ENCODE results near the gene SLC44A3.

The SLC44A3 gene

DNA sequence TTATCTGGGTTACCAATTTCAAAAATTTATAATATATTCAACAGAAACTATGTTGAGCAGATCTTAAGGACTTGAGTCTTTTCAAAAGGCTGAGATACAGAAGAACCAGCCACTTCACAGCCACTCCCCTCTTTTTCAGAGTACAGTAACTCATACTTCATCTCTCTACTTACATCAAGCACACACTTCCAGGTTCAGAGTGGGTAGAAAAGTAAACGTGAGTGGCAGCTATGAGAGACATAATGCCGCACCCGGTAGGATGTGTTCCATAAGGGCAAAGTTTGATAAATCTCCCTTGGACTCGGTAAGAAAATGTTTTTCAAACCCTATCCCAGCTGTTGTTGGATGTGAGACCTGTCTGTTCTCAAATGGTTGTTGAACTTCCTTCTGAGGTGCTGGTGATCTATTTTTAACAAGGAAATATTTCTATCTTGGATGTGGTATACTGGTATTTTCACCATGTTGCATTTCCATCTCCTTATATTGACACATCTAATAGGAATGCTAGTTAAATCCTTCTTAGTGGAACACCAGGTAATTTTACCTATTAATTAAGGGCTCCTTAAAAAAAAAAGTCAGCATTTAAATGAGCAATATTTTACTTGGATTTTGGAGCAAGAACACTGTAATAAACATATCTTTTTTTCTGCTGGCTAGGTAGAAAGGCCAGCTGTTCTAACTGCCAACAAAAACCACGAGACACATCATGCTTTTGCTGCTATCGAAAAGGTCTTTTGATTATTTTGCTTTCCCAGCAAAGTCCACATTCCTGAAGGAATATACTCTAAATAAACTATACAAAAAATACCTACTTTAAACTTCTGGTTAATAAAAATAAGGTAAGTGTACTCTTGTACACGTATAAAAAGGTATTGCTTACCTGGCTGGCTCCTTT, 78.6 kb downstream of the SLC44A3 start:
- Histone ChIP-seq H3K4me3 (ENCODE audit: insufficient read depth, low read depth, low read length, poor library complexity, severe bottlenecking) (no peak overlapping the region), H3K9me3 (ENCODE audit: control insufficient read depth, low read length) (no peaks in the 10 kb centered on the region), H3K27me3 (replicated peaks; ENCODE audit: control insufficient read depth, insufficient read depth, low read length, poor library complexity, severe bottlenecking) (no peaks in the 10 kb centered on the region), H3K36me3 (ENCODE audit: control insufficient read depth, insufficient read depth, low read length) (no peaks in the 10 kb centered on the region), H3K27ac (ENCODE audit: insufficient read depth, low read length, poor library complexity, severe bottlenecking) (no peak overlapping the region), H3K4me1 (ENCODE audit: control insufficient read depth, insufficient read depth, low read length, poor library complexity, severe bottlenecking) (no peaks in the 10 kb centered on the region)
- DNase-seq: no peak

GRCh38 chr1:94899756-94900155, 79.6 kb downstream of the SLC44A3 start:
- H3K36me3 ChIP-seq (ENCODE audit: control insufficient read depth, insufficient read depth, low read length): no peaks in the 10 kb centered on the region
- no peaks in the 10 kb centered on the region for H3K9me3 ChIP-seq (ENCODE audit: control insufficient read depth, low read length)
- no peak overlapping the region for H3K27ac ChIP-seq (ENCODE audit: insufficient read depth, low read length, poor library complexity, severe bottlenecking)
- no peaks in the 10 kb centered on the region for H3K4me1 ChIP-seq (ENCODE audit: control insufficient read depth, insufficient read depth, low read length, poor library complexity, severe bottlenecking)
- no peak for DNase-seq
- H3K4me3 ChIP-seq (ENCODE audit: insufficient read depth, low read depth, low read length, poor library complexity, severe bottlenecking): no peak overlapping the region
- H3K27me3 ChIP-seq (replicated peaks; ENCODE audit: control insufficient read depth, insufficient read depth, low read length, poor library complexity, severe bottlenecking): no peaks in the 10 kb centered on the region

DNA sequence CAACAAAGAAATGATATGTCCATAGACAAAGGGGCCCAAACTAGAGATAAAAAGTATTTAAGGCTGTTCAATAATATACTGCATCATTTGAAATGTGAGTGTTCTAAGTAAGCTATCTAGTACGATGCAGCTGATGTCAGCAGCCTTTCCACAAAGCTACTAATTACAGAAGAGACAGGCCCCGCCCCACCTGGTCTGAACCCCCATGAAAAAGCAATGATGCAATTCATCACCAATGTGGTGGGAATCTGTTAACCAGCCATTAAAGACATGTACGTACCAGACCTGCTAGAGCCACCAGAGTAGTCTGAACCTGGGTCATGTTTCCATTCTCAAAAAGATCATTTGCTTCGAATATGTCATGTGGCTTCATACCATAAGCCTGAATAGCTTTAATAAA, 81.7 kb downstream of the SLC44A3 start:
- H3K27me3 ChIP-seq (replicated peaks; ENCODE audit: control insufficient read depth, insufficient read depth, low read length, poor library complexity, severe bottlenecking): no peaks in the 10 kb centered on the region
- no peaks in the 10 kb centered on the region for H3K36me3 ChIP-seq (ENCODE audit: control insufficient read depth, insufficient read depth, low read length)
- H3K27ac ChIP-seq (ENCODE audit: insufficient read depth, low read length, poor library complexity, severe bottlenecking): no peak overlapping the region
- DNase-seq: no peak
- H3K9me3 ChIP-seq (ENCODE audit: control insufficient read depth, low read length): no peaks in the 10 kb centered on the region
- no peaks in the 10 kb centered on the region for H3K4me1 ChIP-seq (ENCODE audit: control insufficient read depth, insufficient read depth, low read length, poor library complexity, severe bottlenecking)
- H3K4me3 ChIP-seq (ENCODE audit: insufficient read depth, low read depth, low read length, poor library complexity, severe bottlenecking): no peak overlapping the region

DNA sequence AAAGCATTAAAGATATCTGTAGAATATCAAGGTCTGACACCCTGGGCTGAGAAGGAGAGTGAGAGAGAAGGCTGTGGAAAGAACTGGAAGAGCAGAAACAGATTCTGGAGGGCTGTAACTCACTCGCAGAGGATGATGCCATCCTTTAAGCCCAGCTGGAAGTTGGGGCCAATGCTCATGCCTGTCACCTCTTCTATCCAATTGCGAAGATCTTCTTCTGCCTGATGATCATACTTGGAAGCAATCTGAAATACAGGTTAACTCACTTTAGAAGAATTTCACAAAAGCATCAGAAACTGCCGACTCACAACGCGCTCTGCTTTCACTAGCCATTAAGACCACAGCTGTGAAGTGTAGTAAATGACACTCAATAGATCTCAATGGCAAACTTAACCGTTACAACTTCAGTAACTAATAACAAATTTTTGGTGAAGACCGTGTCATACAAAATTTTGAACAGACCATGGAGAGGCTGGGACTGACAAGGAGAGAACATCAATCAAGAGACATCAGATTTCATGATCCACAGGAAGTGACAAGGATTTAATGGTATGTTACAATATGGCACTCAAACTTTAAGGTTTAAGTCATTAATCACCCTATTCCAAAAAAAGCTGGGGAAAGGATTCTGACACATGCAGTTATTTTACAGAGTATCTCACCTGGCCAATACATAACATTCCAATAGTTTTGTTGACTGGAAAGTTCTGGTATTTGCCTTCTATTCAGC, 83.3 kb downstream of the SLC44A3 start:
- Histone ChIP-seq H3K9me3 (ENCODE audit: control insufficient read depth, low read length) (no peaks in the 10 kb centered on the region), H3K4me1 (ENCODE audit: control insufficient read depth, insufficient read depth, low read length, poor library complexity, severe bottlenecking) (no peaks in the 10 kb centered on the region), H3K27me3 (replicated peaks; ENCODE audit: control insufficient read depth, insufficient read depth, low read length, poor library complexity, severe bottlenecking) (no peaks in the 10 kb centered on the region), H3K27ac (ENCODE audit: insufficient read depth, low read length, poor library complexity, severe bottlenecking) (no peak overlapping the region), H3K4me3 (ENCODE audit: insufficient read depth, low read depth, low read length, poor library complexity, severe bottlenecking) (no peak overlapping the region), H3K36me3 (ENCODE audit: control insufficient read depth, insufficient read depth, low read length) (no peaks in the 10 kb centered on the region)
- DNase-seq: no peak

DNA sequence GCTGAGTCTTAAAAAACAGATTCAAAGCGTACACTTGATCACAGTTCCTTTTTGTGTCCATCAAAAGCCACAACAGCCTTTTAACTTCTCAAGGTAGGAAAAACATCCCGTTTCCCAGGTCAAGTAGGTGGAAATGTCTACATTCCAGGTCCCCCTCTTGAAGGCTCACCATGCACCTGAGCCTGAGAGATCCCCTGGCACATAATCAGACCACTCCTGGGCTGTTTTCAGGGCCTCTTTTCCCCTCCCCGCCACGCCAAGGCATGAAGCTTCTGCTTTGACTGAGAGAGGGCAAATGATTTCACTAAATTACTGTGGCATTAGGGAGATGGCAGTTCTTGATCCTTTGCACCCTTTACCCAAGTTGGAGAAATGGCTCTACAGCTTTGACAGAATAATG, 85.0 kb downstream of the SLC44A3 start:
- Histone ChIP-seq H3K36me3 (ENCODE audit: control insufficient read depth, insufficient read depth, low read length) (no peaks in the 10 kb centered on the region), H3K4me1 (ENCODE audit: control insufficient read depth, insufficient read depth, low read length, poor library complexity, severe bottlenecking) (no peaks in the 10 kb centered on the region), H3K27me3 (replicated peaks; ENCODE audit: control insufficient read depth, insufficient read depth, low read length, poor library complexity, severe bottlenecking) (no peaks in the 10 kb centered on the region), H3K27ac (ENCODE audit: insufficient read depth, low read length, poor library complexity, severe bottlenecking) (no peak overlapping the region), H3K4me3 (ENCODE audit: insufficient read depth, low read depth, low read length, poor library complexity, severe bottlenecking) (no peak overlapping the region), H3K9me3 (ENCODE audit: control insufficient read depth, low read length) (no peaks in the 10 kb centered on the region)
- DNase-seq: no peak

DNA sequence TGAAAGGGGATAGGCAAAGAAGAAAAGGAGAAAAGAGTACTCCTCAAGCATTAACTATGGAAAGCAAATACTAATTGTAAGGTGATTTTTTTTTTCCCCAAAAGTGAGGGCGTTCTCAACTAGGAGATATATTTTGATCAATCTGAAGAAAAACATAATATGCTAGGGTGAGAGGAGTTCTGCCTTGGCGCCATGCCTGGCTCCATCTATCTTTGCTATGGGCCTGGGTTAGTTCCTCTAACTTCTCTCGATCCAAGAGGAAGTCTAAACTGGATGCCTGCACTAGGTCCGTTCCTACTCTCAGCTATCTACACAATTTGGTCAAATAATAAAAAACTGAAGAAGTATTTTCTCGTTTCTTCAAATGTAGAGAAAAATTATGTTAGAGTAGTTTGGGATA, 86.2 kb downstream of the SLC44A3 start:
- Histone ChIP-seq H3K36me3 (ENCODE audit: control insufficient read depth, insufficient read depth, low read length) (no peaks in the 10 kb centered on the region), H3K9me3 (ENCODE audit: control insufficient read depth, low read length) (no peaks in the 10 kb centered on the region), H3K4me3 (ENCODE audit: insufficient read depth, low read depth, low read length, poor library complexity, severe bottlenecking) (no peak overlapping the region), H3K4me1 (ENCODE audit: control insufficient read depth, insufficient read depth, low read length, poor library complexity, severe bottlenecking) (no peaks in the 10 kb centered on the region), H3K27me3 (replicated peaks; ENCODE audit: control insufficient read depth, insufficient read depth, low read length, poor library complexity, severe bottlenecking) (no peaks in the 10 kb centered on the region), H3K27ac (ENCODE audit: insufficient read depth, low read length, poor library complexity, severe bottlenecking) (no peak overlapping the region)
- no peak for DNase-seq

GRCh38 chr1:94907136-94907535, 87.0 kb downstream of the SLC44A3 start:
- Histone ChIP-seq H3K4me3 (ENCODE audit: insufficient read depth, low read depth, low read length, poor library complexity, severe bottlenecking) (no peak overlapping the region), H3K9me3 (ENCODE audit: control insufficient read depth, low read length) (no peaks in the 10 kb centered on the region), H3K27ac (ENCODE audit: insufficient read depth, low read length, poor library complexity, severe bottlenecking) (no peak overlapping the region), H3K27me3 (replicated peaks; ENCODE audit: control insufficient read depth, insufficient read depth, low read length, poor library complexity, severe bottlenecking) (no peaks in the 10 kb centered on the region), H3K4me1 (ENCODE audit: control insufficient read depth, insufficient read depth, low read length, poor library complexity, severe bottlenecking) (no peaks in the 10 kb centered on the region), H3K36me3 (ENCODE audit: control insufficient read depth, insufficient read depth, low read length) (no peaks in the 10 kb centered on the region)
- DNase-seq: no peak

- Histone ChIP-seq H3K36me3 (ENCODE audit: control insufficient read depth, insufficient read depth, low read length) (no peaks in the 10 kb centered on the region), H3K27me3 (replicated peaks; ENCODE audit: control insufficient read depth, insufficient read depth, low read length, poor library complexity, severe bottlenecking) (no peaks in the 10 kb centered on the region), H3K4me1 (ENCODE audit: control insufficient read depth, insufficient read depth, low read length, poor library complexity, severe bottlenecking) (no peaks in the 10 kb centered on the region), H3K4me3 (ENCODE audit: insufficient read depth, low read depth, low read length, poor library complexity, severe bottlenecking) (no peak overlapping the region), H3K9me3 (ENCODE audit: control insufficient read depth, low read length) (no peaks in the 10 kb centered on the region), H3K27ac (ENCODE audit: insufficient read depth, low read length, poor library complexity, severe bottlenecking) (no peak overlapping the region)
- no peak for DNase-seq
These were observed 88.0 kb downstream of the SLC44A3 start for GRCh38 chr1:94908190-94908589.

- no peak overlapping the region for H3K27ac ChIP-seq (ENCODE audit: insufficient read depth, low read length, poor library complexity, severe bottlenecking)
- H3K27me3 ChIP-seq (replicated peaks; ENCODE audit: control insufficient read depth, insufficient read depth, low read length, poor library complexity, severe bottlenecking): no peaks in the 10 kb centered on the region
- H3K4me1 ChIP-seq (ENCODE audit: control insufficient read depth, insufficient read depth, low read length, poor library complexity, severe bottlenecking): no peaks in the 10 kb centered on the region
- DNase-seq: no peak
- H3K36me3 ChIP-seq (ENCODE audit: control insufficient read depth, insufficient read depth, low read length): no peaks in the 10 kb centered on the region
- H3K4me3 ChIP-seq (ENCODE audit: insufficient read depth, low read depth, low read length, poor library complexity, severe bottlenecking): no peak overlapping the region
- H3K9me3 ChIP-seq (ENCODE audit: control insufficient read depth, low read length): no peaks in the 10 kb centered on the region
These were observed 88.8 kb downstream of the SLC44A3 start for GRCh38 chr1:94908965-94909364.

DNA sequence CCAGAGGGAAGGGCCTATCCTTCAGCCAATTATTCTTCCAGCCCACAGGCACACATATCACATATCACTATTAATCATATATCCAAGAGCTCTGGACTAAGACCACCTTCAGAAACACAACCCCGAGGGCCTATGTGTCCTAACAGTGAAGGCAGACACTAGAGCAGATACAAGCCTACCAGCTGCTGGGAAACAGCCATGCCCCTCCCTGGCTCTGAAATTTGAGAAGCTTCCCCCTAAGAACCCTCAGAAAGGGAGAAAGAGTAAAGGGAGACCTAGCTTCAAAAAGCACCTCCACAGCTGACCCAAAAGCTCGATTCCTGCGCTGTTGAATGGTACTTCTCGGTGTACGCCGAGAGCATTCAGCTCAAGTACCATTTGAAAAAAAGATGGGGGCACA, 89.3 kb downstream of the SLC44A3 start:
- no peak for DNase-seq
- no peak overlapping the region for H3K27ac ChIP-seq (ENCODE audit: insufficient read depth, low read length, poor library complexity, severe bottlenecking)
- H3K27me3 ChIP-seq (replicated peaks; ENCODE audit: control insufficient read depth, insufficient read depth, low read length, poor library complexity, severe bottlenecking): no peaks in the 10 kb centered on the region
- no peaks in the 10 kb centered on the region for H3K4me1 ChIP-seq (ENCODE audit: control insufficient read depth, insufficient read depth, low read length, poor library complexity, severe bottlenecking)
- no peak overlapping the region for H3K4me3 ChIP-seq (ENCODE audit: insufficient read depth, low read depth, low read length, poor library complexity, severe bottlenecking)
- no peaks in the 10 kb centered on the region for H3K9me3 ChIP-seq (ENCODE audit: control insufficient read depth, low read length)
- H3K36me3 ChIP-seq (ENCODE audit: control insufficient read depth, insufficient read depth, low read length): no peaks in the 10 kb centered on the region
